SK-N-DZ (cell line): Measurements from ENCODE around the gene ITGB3BP. TPM values are rescaled to one million over a fixed set of nuclear protein-coding genes. Genes with fewer than 3 reads are reported as not detected.
"Not testable (repeated sequence)": the region's sequence is repeated elsewhere in the genome, so short reads cannot be mapped to it uniquely, and the experiment has no call there.

Experiments
- DNase-seq: peaks from one replicate; pipeline ENCODE4 v3.0.0-alpha.2; 2015; ENCODE audit warnings: low spot score
- polyA plus RNA-seq, 2 experiments: library from polyadenylated mRNA; depleted of rRNA; stranded (reverse); fragments of >200 nt; gene quantifications; 2 replicates each; pipeline ENCODE4 v1.2.3, GENCODE V29; 2014

ITGB3BP gene
- polyA plus RNA-seq (2014; cell fraction: cytosol; rRNA removed) = 102 and 118 TPM in 2 replicates
- 102 and 105 TPM in 2 replicates for polyA plus RNA-seq (2014; cell fraction: nucleus; rRNA removed)

GRCh38 chr1:63522891-63523728 lies at the start of gene ITGB3BP, which contains the start of gene EFCAB7:
Gene ITGB3BP, minus strand, starts transcription at chr1:63523225. Its CDS starts 92 bp downstream, at chr1:63523133.
Gene EFCAB7, plus strand, starts transcription at chr1:63523525. Its CDS starts 2,048 bp downstream, at chr1:63525573.
- DNase-seq = peak; percentile 97

GRCh38 chr1:63572686-63573085 lies 49.7 kb upstream of the ITGB3BP start:
- not testable (repeated sequence) for DNase-seq

GRCh38 chr1:63569640-63570316 lies 46.8 kb upstream of the ITGB3BP start:
- DNase-seq = no peak

GRCh38 chr1:63569068-63569467 lies 46.0 kb upstream of the ITGB3BP start:
- DNase-seq = no peak

- no peak for DNase-seq
Measured at GRCh38 chr1:63563745-63564144, 40.7 kb upstream of the ITGB3BP start.

GRCh38 chr1:63559357-63559756 lies 36.3 kb upstream of the ITGB3BP start:
- no peak for DNase-seq

- peak; percentile 4 for DNase-seq
Measured at GRCh38 chr1:63557365-63557987, 34.5 kb upstream of the ITGB3BP start.

GRCh38 chr1:63555480-63555879 lies 32.5 kb upstream of the ITGB3BP start:
- DNase-seq = no peak

GRCh38 chr1:63548877-63549276 lies 25.9 kb upstream of the ITGB3BP start:
- no peak for DNase-seq

GRCh38 chr1:63548303-63548702 lies 25.3 kb upstream of the ITGB3BP start:
- no peak for DNase-seq

- DNase-seq = no peak
Measured at GRCh38 chr1:63547621-63548294, 24.7 kb upstream of the ITGB3BP start.

- no peak for DNase-seq
Measured at GRCh38 chr1:63545780-63546179, 22.8 kb upstream of the ITGB3BP start.

GRCh38 chr1:63537940-63538339 lies 14.9 kb upstream of the ITGB3BP start:
- DNase-seq = no peak

- DNase-seq = no peak
Measured at GRCh38 chr1:63537006-63537405, 14.0 kb upstream of the ITGB3BP start.

GRCh38 chr1:63534406-63534805 lies 11.4 kb upstream of the ITGB3BP start:
- no peak for DNase-seq

- no peak for DNase-seq
Measured at GRCh38 chr1:63533931-63534330, 10.9 kb upstream of the ITGB3BP start.

- DNase-seq = no peak
Measured at GRCh38 chr1:63532727-63533126, 9.7 kb upstream of the ITGB3BP start.

GRCh38 chr1:63524201-63524600 lies 1.2 kb upstream of the ITGB3BP start:
- no peak for DNase-seq

- DNase-seq = no peak
Measured at GRCh38 chr1:63523738-63524137, 713 bp upstream of the ITGB3BP start.

GRCh38 chr1:63516629-63517028 lies 6.4 kb downstream of the ITGB3BP start:
- DNase-seq = no peak

- DNase-seq = no peak
Measured at GRCh38 chr1:63512584-63512983, 10.4 kb downstream of the ITGB3BP start.

GRCh38 chr1:63509718-63510117 lies 13.3 kb downstream of the ITGB3BP start:
- no peak for DNase-seq
